Stomach smooth muscle (tissue), 2 donors: ENCODE results near the gene IP6K3.

Experiments used
- H3K27ac ChIP-seq: one replicate; pipeline ENCODE4 v1.7.0; 2013; ENCODE audit warnings: mild to moderate bottlenecking, low read length, inconsistent platforms
- H3K27me3 ChIP-seq, 2 donors: one replicate each; pipeline ENCODE4 v1.7.0; 2013; ENCODE audit warnings: low read length in 2 of 2; ENCODE audit not compliant: insufficient read depth in 2 of 2, control insufficient read depth in 1 of 2
- H3K36me3 ChIP-seq, 2 donors: one replicate each; pipeline ENCODE4 v1.7.0; 2013; ENCODE audit warnings: low read length in 2 of 2; ENCODE audit not compliant: control insufficient read depth in 2 of 2, insufficient read depth in 2 of 2
- H3K4me1 ChIP-seq: one replicate; pipeline ENCODE4 v1.7.0; 2013; ENCODE audit warnings: low read length; ENCODE audit not compliant: control insufficient read depth, insufficient read depth
- H3K4me3 ChIP-seq, 2 donors: one replicate each; pipeline ENCODE4 v1.7.0; 2013; ENCODE audit warnings: low read length in 2 of 2
- H3K9ac ChIP-seq, 2 donors: one replicate each; pipeline ENCODE4 v1.7.0; 2013; ENCODE audit warnings: low read length in 2 of 2, mild to moderate bottlenecking in 1 of 2
- H3K9me3 ChIP-seq, 2 donors: one replicate each; pipeline ENCODE4 v1.7.0; 2013; ENCODE audit warnings: low read length in 2 of 2; ENCODE audit not compliant: control insufficient read depth in 2 of 2
- donor health status: healthy.
- donor health status: Pancreatic carcinoma.

IP6K3 gene

GRCh38 chr6:33694401-33694931 is 52.2 kb downstream of the IP6K3 start:
- Histone ChIP-seq H3K36me3 (peaks cover 4 to 18% of the 10 kb centered on the region in 2 donors), H3K27me3 (no peaks in the 10 kb centered on the region), H3K4me3 (no peak overlapping the region), H3K9me3 (no peaks in the 10 kb centered on the region), H3K4me1 (peaks cover 37% of the 10 kb centered on the region), H3K27ac (no peak overlapping the region), H3K9ac (no peak overlapping the region)

DNA sequence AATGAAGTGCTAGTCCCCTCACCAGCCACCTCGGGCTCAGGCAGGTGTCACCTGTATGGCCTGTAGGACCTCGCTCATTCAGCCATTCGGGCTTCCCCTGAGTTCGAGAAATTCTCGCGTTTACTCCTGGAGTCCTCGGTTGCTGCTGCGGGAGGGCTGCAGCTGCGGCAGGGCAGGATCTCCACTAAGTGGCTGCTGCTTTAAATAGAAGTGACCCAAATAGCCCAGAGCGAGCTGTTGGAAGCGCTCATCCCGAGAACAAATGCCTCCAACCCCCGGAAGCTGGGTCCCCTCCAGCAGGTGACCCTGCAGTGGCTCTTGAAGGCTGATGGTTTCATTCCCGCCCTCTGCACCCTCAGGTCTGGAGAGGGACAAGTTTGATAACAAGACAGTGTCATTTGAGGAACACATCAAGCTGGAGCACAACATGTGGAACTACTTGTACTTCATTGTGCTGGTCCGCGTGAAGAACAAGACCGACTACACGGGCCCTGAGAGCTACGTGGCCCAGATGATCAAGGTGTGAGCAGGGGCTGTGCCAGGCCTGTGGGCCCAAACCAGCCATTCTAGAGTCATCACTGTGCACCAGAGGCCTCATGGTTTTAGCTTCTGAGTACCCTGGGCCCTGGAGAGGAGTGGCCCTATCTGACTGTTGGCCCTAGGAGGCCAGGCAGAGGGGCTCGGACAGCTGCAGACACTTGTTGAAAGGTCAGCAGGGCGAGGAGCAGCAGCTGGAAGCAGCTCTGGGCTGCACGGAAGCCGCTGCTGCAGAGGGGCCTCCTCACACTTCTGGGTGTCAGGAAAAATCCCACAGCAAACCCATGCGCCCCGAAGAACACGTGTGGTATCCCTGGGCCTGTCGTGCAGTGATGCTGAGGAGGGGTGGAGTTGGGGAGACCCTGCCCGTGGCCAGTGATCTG is 53.3 kb downstream of the IP6K3 start:
- Histone ChIP-seq H3K27ac (no peak overlapping the region), H3K4me1 (peaks cover 37% of the 10 kb centered on the region), H3K27me3 (no peaks in the 10 kb centered on the region), H3K9me3 (no peaks in the 10 kb centered on the region), H3K4me3 (no peak overlapping the region), H3K9ac (no peak overlapping the region), H3K36me3 (peaks cover 4 to 16% of the 10 kb centered on the region in 2 donors)

- peaks cover 37% of the 10 kb centered on the region for H3K4me1 ChIP-seq
- H3K9me3 ChIP-seq = no peaks in the 10 kb centered on the region
- H3K27me3 ChIP-seq = no peaks in the 10 kb centered on the region
- no peak overlapping the region for H3K4me3 ChIP-seq
- no peak overlapping the region for H3K27ac ChIP-seq
- H3K9ac ChIP-seq = no peak overlapping the region
- peaks cover 4 to 12% of the 10 kb centered on the region in 2 donors for H3K36me3 ChIP-seq
Observed at GRCh38 chr6:33692760-33693158, 53.9 kb downstream of the IP6K3 start.

- Histone ChIP-seq H3K4me1 (peaks cover 35% of the 10 kb centered on the region), H3K9ac (no peak overlapping the region), H3K27ac (no peak overlapping the region), H3K36me3 (peaks cover 4 to 12% of the 10 kb centered on the region in 2 donors), H3K9me3 (no peaks in the 10 kb centered on the region), H3K27me3 (no peaks in the 10 kb centered on the region), H3K4me3 (no peak overlapping the region)
Observed at GRCh38 chr6:33692078-33692759, 54.5 kb downstream of the IP6K3 start.

DNA sequence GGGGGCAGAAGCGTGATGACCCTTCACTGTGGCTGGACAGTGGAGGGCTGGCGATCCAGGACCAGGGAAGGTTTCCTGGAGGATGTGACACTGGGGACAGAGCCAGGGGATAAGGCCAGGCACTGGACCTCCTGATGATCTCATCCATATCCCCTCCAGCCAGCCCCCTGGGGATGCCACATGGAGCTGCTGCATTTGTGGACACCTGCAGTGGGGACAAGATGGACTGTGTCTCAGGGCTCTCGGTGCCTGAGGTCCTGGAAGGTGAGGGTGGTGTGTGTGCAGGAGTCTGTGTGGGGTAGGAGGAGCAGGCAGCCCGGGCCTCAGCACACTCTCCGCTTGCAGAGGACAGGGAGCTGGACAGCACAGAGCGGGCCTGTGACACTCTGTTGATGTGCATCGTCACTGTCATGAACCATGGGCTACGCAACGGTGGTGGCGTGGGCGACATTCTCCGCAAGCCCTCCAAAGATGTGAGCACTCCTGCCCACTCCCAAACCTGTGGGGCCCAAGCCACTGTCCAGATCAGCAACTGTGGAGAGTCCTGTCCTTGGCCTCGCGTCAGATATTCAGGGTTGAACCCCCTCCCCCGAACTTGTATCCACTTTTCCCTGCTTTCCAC is 55.1 kb downstream of the IP6K3 start:
- Histone ChIP-seq H3K4me1 (peaks cover 28% of the 10 kb centered on the region), H3K9me3 (no peaks in the 10 kb centered on the region), H3K27ac (no peak overlapping the region), H3K4me3 (no peak overlapping the region), H3K36me3 (peaks cover 4 to 12% of the 10 kb centered on the region in 2 donors), H3K27me3 (no peaks in the 10 kb centered on the region), H3K9ac (no peak overlapping the region)

DNA sequence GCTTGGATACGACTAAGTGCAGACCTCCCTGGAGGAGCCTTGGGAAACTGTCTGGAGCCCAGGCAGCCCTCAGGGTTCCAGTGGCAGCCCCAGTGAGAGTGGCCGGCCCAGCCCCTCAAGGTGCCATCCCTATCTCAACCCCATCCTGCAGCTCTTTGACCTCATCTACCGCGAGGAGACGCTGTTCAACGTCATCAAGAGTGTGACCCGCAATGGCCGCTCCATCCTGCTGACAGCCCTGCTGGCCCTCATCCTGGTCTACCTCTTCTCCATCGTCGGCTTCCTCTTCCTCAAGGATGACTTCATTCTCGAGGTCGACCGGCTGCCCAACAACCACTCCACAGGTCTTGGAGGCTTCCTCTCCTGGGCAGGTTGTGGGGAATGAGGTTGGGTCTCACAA is 55.9 kb downstream of the IP6K3 start:
- Histone ChIP-seq H3K36me3 (peaks cover 4 to 12% of the 10 kb centered on the region in 2 donors), H3K4me1 (peaks cover 21% of the 10 kb centered on the region), H3K27me3 (no peaks in the 10 kb centered on the region), H3K4me3 (no peak overlapping the region), H3K9ac (no peak overlapping the region), H3K27ac (no peak overlapping the region), H3K9me3 (no peaks in the 10 kb centered on the region)

DNA sequence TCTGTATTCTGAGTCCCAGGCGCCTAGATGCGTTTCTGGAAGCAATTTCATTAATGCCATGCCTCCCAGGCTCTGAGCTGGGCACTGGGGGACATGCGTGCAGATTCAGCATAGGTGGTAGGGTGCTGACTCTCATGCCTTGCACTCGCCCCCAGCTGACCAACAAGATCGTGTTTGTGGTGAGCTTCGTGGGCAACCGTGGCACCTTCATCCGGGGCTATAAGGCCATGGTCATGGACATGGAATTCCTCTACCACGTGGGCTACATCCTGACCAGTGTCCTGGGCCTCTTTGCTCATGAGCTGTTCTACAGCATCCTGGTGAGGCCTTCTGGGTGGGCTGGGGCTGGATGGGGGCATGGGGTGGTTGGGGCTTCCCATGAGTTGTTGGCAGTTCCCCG is 56.8 kb downstream of the IP6K3 start:
- Histone ChIP-seq H3K27ac (no peak overlapping the region), H3K36me3 (peaks cover 4 to 12% of the 10 kb centered on the region in 2 donors), H3K9me3 (no peaks in the 10 kb centered on the region), H3K4me3 (no peak overlapping the region), H3K4me1 (peaks cover 13% of the 10 kb centered on the region), H3K27me3 (no peaks in the 10 kb centered on the region), H3K9ac (no peak overlapping the region)

GRCh38 chr6:33689148-33689494 is 57.6 kb downstream of the IP6K3 start:
- Histone ChIP-seq H3K4me1 (peaks cover 13% of the 10 kb centered on the region), H3K9me3 (no peaks in the 10 kb centered on the region), H3K27me3 (no peaks in the 10 kb centered on the region), H3K27ac (no peak overlapping the region), H3K36me3 (peaks cover 4 to 12% of the 10 kb centered on the region in 2 donors), H3K9ac (no peak overlapping the region), H3K4me3 (no peak overlapping the region)

- no peaks in the 10 kb centered on the region for H3K9me3 ChIP-seq
- peaks cover 4 to 10% of the 10 kb centered on the region in 2 donors for H3K36me3 ChIP-seq
- H3K4me1 ChIP-seq = peaks cover 9% of the 10 kb centered on the region
- H3K27ac ChIP-seq = no peak overlapping the region
- H3K27me3 ChIP-seq = no peaks in the 10 kb centered on the region
- H3K9ac ChIP-seq = no peak overlapping the region
- no peak overlapping the region for H3K4me3 ChIP-seq
Observed at GRCh38 chr6:33688451-33689147, 58.1 kb downstream of the IP6K3 start.

DNA sequence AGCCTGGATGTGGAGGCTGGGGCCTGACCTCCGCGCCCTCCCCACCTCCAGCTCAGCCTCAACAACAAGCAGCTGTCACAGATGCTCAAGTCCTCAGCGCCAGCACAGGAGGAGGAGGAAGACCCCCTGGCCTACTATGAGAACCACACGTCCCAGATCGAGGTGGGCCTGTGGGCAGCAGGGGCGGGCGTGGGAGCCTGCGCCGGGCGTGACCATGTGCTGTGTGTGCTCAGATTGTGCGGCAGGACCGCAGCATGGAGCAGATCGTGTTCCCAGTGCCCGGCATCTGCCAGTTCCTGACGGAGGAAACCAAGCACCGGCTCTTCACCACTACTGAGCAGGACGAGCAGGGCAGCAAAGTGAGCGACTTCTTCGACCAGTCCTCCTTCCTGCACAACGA is 58.7 kb downstream of the IP6K3 start:
- Histone ChIP-seq H3K4me3 (no peak overlapping the region), H3K27ac (no peak overlapping the region), H3K4me1 (peaks cover 3% of the 10 kb centered on the region), H3K27me3 (no peaks in the 10 kb centered on the region), H3K36me3 (peaks cover 3 to 8% of the 10 kb centered on the region in 2 donors), H3K9me3 (no peaks in the 10 kb centered on the region), H3K9ac (no peak overlapping the region)
